DOHH2 (cell line): ENCODE results near the gene ACE.

Experiments used
- H3F3A ChIP-seq: fragments of 200-600 bp; sonication (generic), shearing (Covaris generic); 2 replicates; pipeline ENCODE4 v1.6.0; 2016; ENCODE audit warnings: antibody characterized with exemption, mild to moderate bottlenecking; ENCODE audit not compliant: control insufficient read depth, insufficient read depth
- H3K27ac ChIP-seq: fragments of 200-600 bp; sonication (generic); 2 replicates; pipeline ENCODE4 v1.5.1; 2014; ENCODE audit warnings: low read depth, mild to moderate bottlenecking, low read length, moderate library complexity
- H3K27me3 ChIP-seq: fragments of 200-600 bp; sonication (generic); 2 replicates; pipeline ENCODE4 v1.6.1; 2014; ENCODE audit warnings: mild to moderate bottlenecking, low read length, mixed read lengths; ENCODE audit not compliant: control insufficient read depth
- H3K36me3 ChIP-seq: fragments of 200-600 bp; sonication (generic); 2 replicates; pipeline ENCODE4 v1.6.1; 2014; ENCODE audit warnings: mild to moderate bottlenecking, low read length, moderate library complexity, mixed read lengths; ENCODE audit not compliant: control insufficient read depth
- H3K4me1 ChIP-seq: fragments of 200-600 bp; sonication (generic); 2 replicates; pipeline ENCODE4 v1.6.1; 2014; ENCODE audit warnings: mild to moderate bottlenecking, low read length, mixed read lengths; ENCODE audit not compliant: control insufficient read depth
- H3K4me2 ChIP-seq: fragments of 200-600 bp; sonication (generic); 2 replicates; pipeline ENCODE4 v1.6.0; 2014; ENCODE audit warnings: mild to moderate bottlenecking, low read length, moderate library complexity
- H3K4me3 ChIP-seq: fragments of 200-600 bp; sonication (generic); 2 replicates; pipeline ENCODE4 v1.5.1; 2014; ENCODE audit warnings: mild to moderate bottlenecking, low read length, mixed read lengths
- H3K79me2 ChIP-seq: fragments of 200-600 bp; sonication (generic); 2 replicates; pipeline ENCODE4 v1.6.1; 2014; ENCODE audit warnings: mild to moderate bottlenecking, low read length, mixed read lengths; ENCODE audit not compliant: control insufficient read depth
- H3K9me2 ChIP-seq: fragments of 200-600 bp; sonication (generic); replicated peaks from 2 replicates; pipeline ENCODE4 v1.6.1; 2014; ENCODE audit warnings: mild to moderate bottlenecking, low read length, mixed read lengths; ENCODE audit not compliant: control insufficient read depth
- H3K9me3 ChIP-seq: fragments of 200-600 bp; sonication (generic); 2 replicates; pipeline ENCODE4 v1.6.1; 2014; ENCODE audit warnings: antibody characterized with exemption, low read length, mixed read lengths; ENCODE audit not compliant: control insufficient read depth, insufficient read depth
- H4K20me1 ChIP-seq: fragments of 200-600 bp; sonication (generic); 2 replicates; pipeline ENCODE4 v1.6.0; 2014; ENCODE audit warnings: low read depth, mild to moderate bottlenecking, antibody characterized with exemption, low read length, moderate library complexity; ENCODE audit not compliant: control insufficient read depth, insufficient read depth
- CTCF ChIP-seq: fragments of 200-600 bp; sonication (generic); IDR thresholded peaks from one replicate; pipeline ENCODE4 v1.5.1; 2014; ENCODE audit warnings: antibody characterized with exemption, mild to moderate bottlenecking, low read depth, low read length; ENCODE audit not compliant: poor library complexity, severe bottlenecking
- EZH2phosphoT487 ChIP-seq: fragments of 200-600 bp; sonication (generic); IDR thresholded peaks from 2 replicates; pipeline ENCODE4 v1.6.1; 2017; ENCODE audit warnings: borderline replicate concordance, mild to moderate bottlenecking, antibody characterized with exemption, low read length, moderate library complexity, mixed read lengths

The ACE gene

GRCh38 chr17:63483038-63483437 is 6.2 kb downstream of the ACE start:
- Histone ChIP-seq H3K27ac (no peak overlapping the region), H3K27me3 (peaks cover 8% of the 10 kb centered on the region)
- TF ChIP-seq CTCF (no peak), EZH2phosphoT487 (no peak)

GRCh38 chr17:63483655-63484575 is 7.1 kb downstream of the ACE start:
- no peaks in the 10 kb centered on the region for H3K9me3 ChIP-seq
- no peaks in the 10 kb centered on the region for H3K79me2 ChIP-seq
- H3K4me1 ChIP-seq = peaks cover 13% of the 10 kb centered on the region
- H3F3A ChIP-seq = no peaks in the 10 kb centered on the region
- no peak for TF ChIP-seq CTCF
- no peak for TF ChIP-seq EZH2phosphoT487
- no peaks in the 10 kb centered on the region for H4K20me1 ChIP-seq
- H3K27ac ChIP-seq = no peak overlapping the region
- H3K4me2 ChIP-seq = no peak overlapping the region
- H3K4me3 ChIP-seq = no peak overlapping the region
- H3K9me2 ChIP-seq = no peaks in the 10 kb centered on the region
- no peaks in the 10 kb centered on the region for H3K27me3 ChIP-seq
- no peaks in the 10 kb centered on the region for H3K36me3 ChIP-seq

More at GRCh38 chr17:63483038-63483437, 6.2 kb downstream of the ACE start:
- Histone ChIP-seq H3K9me3 (no peaks in the 10 kb centered on the region), H3K4me3 (no peak overlapping the region), H3K4me2 (no peak overlapping the region), H3K79me2 (no peaks in the 10 kb centered on the region), H3K9me2 (no peaks in the 10 kb centered on the region), H3K4me1 (peaks cover 18% of the 10 kb centered on the region), H3F3A (no peaks in the 10 kb centered on the region), H3K36me3 (no peaks in the 10 kb centered on the region), H4K20me1 (0 out of 2 replicates have a peak, but pooled peaks cover 4% of the 10 kb centered on the region)

GRCh38 chr17:63486317-63487013 is 9.6 kb downstream of the ACE start:
- Histone ChIP-seq H3K9me3 (no peaks in the 10 kb centered on the region), H3K27me3 (no peaks in the 10 kb centered on the region), H3K4me3 (no peak overlapping the region), H3K4me1 (peaks cover 6% of the 10 kb centered on the region; the same call in 1 of the 2 replicates), H3K79me2 (no peaks in the 10 kb centered on the region), H3K9me2 (no peaks in the 10 kb centered on the region), H3K27ac (no peak overlapping the region), H3K36me3 (no peaks in the 10 kb centered on the region), H4K20me1 (no peaks in the 10 kb centered on the region), H3F3A (no peaks in the 10 kb centered on the region), H3K4me2 (no peak overlapping the region)
- TF ChIP-seq EZH2phosphoT487 (no peak), CTCF (no peak)
